Smooth muscle cell (in vitro differentiated cells): ENCODE measurements around the gene TBC1D22A. TPM values are rescaled to one million over a fixed set of nuclear protein-coding genes. Genes with fewer than 3 reads are reported as not detected.

ENCODE experiments used
- DNase-seq: peaks from one replicate; lab custom pipeline; 2025; ENCODE audit not compliant: unreplicated experiment; lab: John Stamatoyannopoulos, UW
- H2AFZ ChIP-seq: fragments of 200-600 bp; sonication (generic); 2 replicates; pipeline ENCODE4 v1.6.0; 2016; ENCODE audit warnings: antibody characterized with exemption, low read depth, mild to moderate bottlenecking
- H3F3A ChIP-seq: fragments of 200-600 bp; sonication (generic); 2 replicates; pipeline ENCODE4 v1.6.0; 2017; ENCODE audit warnings: antibody characterized with exemption, low read depth
- H3K27ac ChIP-seq: fragments of 200-600 bp; sonication (generic); 2 replicates; pipeline ENCODE4 v1.5.1; 2016; ENCODE audit warnings: low read depth, mild to moderate bottlenecking
- H3K27me3 ChIP-seq: fragments of 200-600 bp; sonication (generic); 2 replicates; pipeline ENCODE4 v1.6.1; 2016; ENCODE audit warnings: low read depth, mild to moderate bottlenecking
- H3K36me3 ChIP-seq: fragments of 200-600 bp; sonication (generic); 2 replicates; pipeline ENCODE4 v1.5.1; 2016; ENCODE audit warnings: low read depth
- H3K4me1 ChIP-seq: fragments of 200-600 bp; sonication (generic); 2 replicates; pipeline ENCODE4 v1.5.1; 2016; ENCODE audit warnings: low read depth
- H3K4me2 ChIP-seq: fragments of 200-600 bp; sonication (generic); 2 replicates; pipeline ENCODE4 v1.6.0; 2016; ENCODE audit warnings: mild to moderate bottlenecking
- H3K4me3 ChIP-seq: fragments of 200-600 bp; sonication (generic); 2 replicates; pipeline ENCODE4 v1.5.1; 2016; ENCODE audit warnings: mild to moderate bottlenecking
- H3K79me2 ChIP-seq: fragments of 200-600 bp; sonication (generic); 2 replicates; pipeline ENCODE4 v1.6.0; 2016; ENCODE audit warnings: low read depth, mild to moderate bottlenecking
- H3K9ac ChIP-seq: fragments of 200-600 bp; sonication (generic); 2 replicates; pipeline ENCODE4 v1.6.0; 2016; ENCODE audit warnings: low read depth
- H3K9me3 ChIP-seq: fragments of 200-600 bp; sonication (generic); replicated peaks from 2 replicates; pipeline ENCODE4 v1.5.1; 2016; ENCODE audit warnings: low read depth
- H4K20me1 ChIP-seq: fragments of 200-600 bp; sonication (generic); 2 replicates; pipeline ENCODE4 v1.6.0; 2016; ENCODE audit warnings: low read depth
- WGBS: methylation state at CpG from one replicate; pipeline ENCODE4 v1.1.7; 2016; ENCODE audit warnings: low lambda C conversion rate; 5-methylcytosine and 5-hydroxymethylcytosine counted together
- polyA plus RNA-seq: library from polyadenylated mRNA; unstranded; fragments of >200 nt; fragmentation: Nextera tagmentation; extraction: Ambion mirVana; gene quantifications from 2 replicates; pipeline ENCODE4 v1.2.1, GENCODE V29; 2016
- total RNA-seq: library from RNA; depleted of rRNA; stranded (reverse); fragments of >200 nt; gene quantifications from 2 replicates; pipeline ENCODE4 v1.2.3, GENCODE V29; 2014
- TF ChIP-seq, protein P1 (sequence below): fragments of 200-600 bp; sonication (generic); IDR thresholded peaks from 2 replicates; pipeline ENCODE4 v1.5.1; 2017; ENCODE audit warnings: borderline replicate concordance, mild to moderate bottlenecking, antibody characterized with exemption; ENCODE audit not compliant: insufficient read depth, poor library complexity, severe bottlenecking

The TBC1D22A gene
- total and polyA plus RNA-seq, 2 experiments from 2014 or later, result 12.5 to 14.4 TPM

GRCh38 chr22:46862418-46863324 is 100.2 kb downstream of the TBC1D22A start:
- Histone ChIP-seq H3K79me2 (peaks cover 4% of the 10 kb centered on the region), H3K9ac (no peak overlapping the region), H4K20me1 (peaks cover 22% of the 10 kb centered on the region), H3K4me1 (no peaks in the 10 kb centered on the region), H3K9me3 (no peaks in the 10 kb centered on the region), H3K4me3 (no peak overlapping the region), H3K27me3 (no peaks in the 10 kb centered on the region), H3K4me2 (no peak overlapping the region), H3K36me3 (no peaks in the 10 kb centered on the region), H3K27ac (no peak overlapping the region), H2AFZ (no peak overlapping the region), H3F3A (peaks cover 5% of the 10 kb centered on the region)
- no peak for DNase-seq
- TF ChIP-seq, protein P1, sequence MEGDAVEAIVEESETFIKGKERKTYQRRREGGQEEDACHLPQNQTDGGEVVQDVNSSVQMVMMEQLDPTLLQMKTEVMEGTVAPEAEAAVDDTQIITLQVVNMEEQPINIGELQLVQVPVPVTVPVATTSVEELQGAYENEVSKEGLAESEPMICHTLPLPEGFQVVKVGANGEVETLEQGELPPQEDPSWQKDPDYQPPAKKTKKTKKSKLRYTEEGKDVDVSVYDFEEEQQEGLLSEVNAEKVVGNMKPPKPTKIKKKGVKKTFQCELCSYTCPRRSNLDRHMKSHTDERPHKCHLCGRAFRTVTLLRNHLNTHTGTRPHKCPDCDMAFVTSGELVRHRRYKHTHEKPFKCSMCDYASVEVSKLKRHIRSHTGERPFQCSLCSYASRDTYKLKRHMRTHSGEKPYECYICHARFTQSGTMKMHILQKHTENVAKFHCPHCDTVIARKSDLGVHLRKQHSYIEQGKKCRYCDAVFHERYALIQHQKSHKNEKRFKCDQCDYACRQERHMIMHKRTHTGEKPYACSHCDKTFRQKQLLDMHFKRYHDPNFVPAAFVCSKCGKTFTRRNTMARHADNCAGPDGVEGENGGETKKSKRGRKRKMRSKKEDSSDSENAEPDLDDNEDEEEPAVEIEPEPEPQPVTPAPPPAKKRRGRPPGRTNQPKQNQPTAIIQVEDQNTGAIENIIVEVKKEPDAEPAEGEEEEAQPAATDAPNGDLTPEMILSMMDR, result no peak
- WGBS, result 97% methylated on average over 17 of the region's 17 CpGs

- H3K4me1 ChIP-seq, result no peaks in the 10 kb centered on the region
- H2AFZ ChIP-seq, result no peak overlapping the region
- TF ChIP-seq, protein P1, result no peak
- H3K9ac ChIP-seq, result no peak overlapping the region
- 93% methylated on average over 6 of the region's 6 CpGs for WGBS
- no peak for DNase-seq
- H3K79me2 ChIP-seq, result peaks cover 4% of the 10 kb centered on the region
- no peaks in the 10 kb centered on the region for H3K27me3 ChIP-seq
- H3K4me2 ChIP-seq, result no peak overlapping the region
- H3K36me3 ChIP-seq, result no peaks in the 10 kb centered on the region
- peaks cover 5% of the 10 kb centered on the region for H3F3A ChIP-seq
- H4K20me1 ChIP-seq, result peaks cover 22% of the 10 kb centered on the region
- no peak overlapping the region for H3K27ac ChIP-seq
- H3K4me3 ChIP-seq, result no peak overlapping the region
- no peaks in the 10 kb centered on the region for H3K9me3 ChIP-seq
Observed at GRCh38 chr22:46863794-46864193, 101.3 kb downstream of the TBC1D22A start.

DNA sequence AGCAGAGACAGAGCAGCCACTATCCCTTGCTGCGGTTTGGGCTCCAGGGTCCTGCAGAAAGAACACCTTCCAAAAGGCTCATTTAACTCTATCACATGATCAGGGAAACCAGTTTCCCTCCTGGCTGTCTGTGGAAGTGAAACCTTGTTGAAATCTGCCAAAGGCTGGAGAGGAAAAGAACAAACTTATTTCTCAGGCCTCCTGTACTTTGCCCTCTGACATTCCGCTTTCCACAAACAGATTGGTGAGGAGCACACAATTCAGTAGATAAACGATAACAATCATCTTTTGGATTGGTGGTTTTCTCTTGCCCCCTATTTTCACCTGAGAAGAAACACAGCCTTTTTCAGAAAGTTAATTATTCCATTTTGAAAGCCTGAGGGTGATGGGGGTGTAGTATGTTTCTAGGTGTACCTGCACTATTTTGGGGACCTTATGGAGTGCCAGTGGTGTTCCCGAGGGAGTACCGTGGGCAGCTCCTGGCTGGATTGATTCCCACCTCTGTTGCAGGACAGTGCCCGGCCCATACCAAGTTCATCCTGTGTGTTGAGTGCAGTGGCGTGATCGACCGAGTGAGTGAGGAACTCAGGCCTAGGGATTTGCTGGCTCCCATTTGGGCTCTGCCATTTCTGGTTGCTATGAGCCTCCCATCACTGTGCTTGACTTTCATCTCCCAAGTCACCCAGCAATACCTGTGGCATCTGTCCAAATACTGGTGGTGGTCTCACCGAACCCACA is 102.0 kb downstream of the TBC1D22A start:
- H3K4me3 ChIP-seq, result no peak overlapping the region
- peaks cover 4% of the 10 kb centered on the region for H3K79me2 ChIP-seq
- H3K9me3 ChIP-seq, result no peaks in the 10 kb centered on the region
- DNase-seq, result no peak
- TF ChIP-seq, protein P1, result no peak
- H3K4me2 ChIP-seq, result no peak overlapping the region
- no peak overlapping the region for H3K9ac ChIP-seq
- peaks cover 22% of the 10 kb centered on the region for H4K20me1 ChIP-seq
- peaks cover 5% of the 10 kb centered on the region for H3F3A ChIP-seq
- no peaks in the 10 kb centered on the region for H3K4me1 ChIP-seq
- WGBS, result 97% methylated on average over 10 of the region's 10 CpGs
- no peaks in the 10 kb centered on the region for H3K36me3 ChIP-seq
- no peak overlapping the region for H3K27ac ChIP-seq
- no peaks in the 10 kb centered on the region for H3K27me3 ChIP-seq
- H2AFZ ChIP-seq, result no peak overlapping the region
